GM15510 (cell line): ENCODE data around the gene MAPK8.

Source experiments
- POLR2A ChIP-seq: IDR thresholded peaks from 3 replicates; pipeline ENCODE4 v1.6.1; 2011; ENCODE audit warnings: borderline replicate concordance; ENCODE audit not compliant: insufficient read length; ENCODE audit errors: extremely low read depth

The MAPK8 gene

GRCh38 chr10:48383393-48383792 lies 76.9 kb downstream of the MAPK8 start:
- no peak for TF ChIP-seq POLR2A

GRCh38 chr10:48384699-48384982 lies 78.2 kb downstream of the MAPK8 start:
- no peak for TF ChIP-seq POLR2A

- TF ChIP-seq POLR2A = no peak
Observed at GRCh38 chr10:48389272-48389671, 82.8 kb downstream of the MAPK8 start.

GRCh38 chr10:48389846-48390557 lies 83.5 kb downstream of the MAPK8 start:
- no peak for TF ChIP-seq POLR2A

GRCh38 chr10:48390558-48390871 lies 84.0 kb downstream of the MAPK8 start:
- no peak for TF ChIP-seq POLR2A

- no peak for TF ChIP-seq POLR2A
Observed at GRCh38 chr10:48390933-48391845, 84.7 kb downstream of the MAPK8 start.

- TF ChIP-seq POLR2A = no peak
Observed at GRCh38 chr10:48391994-48392393, 85.5 kb downstream of the MAPK8 start.

GRCh38 chr10:48398261-48398660 lies 91.8 kb downstream of the MAPK8 start:
- TF ChIP-seq POLR2A = no peak

- TF ChIP-seq POLR2A = no peak
Observed at GRCh38 chr10:48399056-48399541, 92.6 kb downstream of the MAPK8 start.

- TF ChIP-seq POLR2A = no peak
Observed at GRCh38 chr10:48399551-48399950, 93.1 kb downstream of the MAPK8 start.

- TF ChIP-seq POLR2A = no peak
Observed at GRCh38 chr10:48400129-48400849, 93.8 kb downstream of the MAPK8 start.

- TF ChIP-seq POLR2A = no peak
Observed at GRCh38 chr10:48400850-48401220, 94.4 kb downstream of the MAPK8 start.

- TF ChIP-seq POLR2A = no peak
Observed at GRCh38 chr10:48404646-48405045, 98.2 kb downstream of the MAPK8 start.

GRCh38 chr10:48406204-48406603 lies 99.7 kb downstream of the MAPK8 start:
- no peak for TF ChIP-seq POLR2A

GRCh38 chr10:48406658-48407057 lies 100.2 kb downstream of the MAPK8 start:
- no peak for TF ChIP-seq POLR2A

GRCh38 chr10:48410503-48410902 lies 104.0 kb downstream of the MAPK8 start:
- TF ChIP-seq POLR2A = no peak

- no peak for TF ChIP-seq POLR2A
Observed at GRCh38 chr10:48411510-48411909, 105.0 kb downstream of the MAPK8 start.

- TF ChIP-seq POLR2A = no peak
Observed at GRCh38 chr10:48412081-48412480, 105.6 kb downstream of the MAPK8 start.
